GM18507 (cell line): ENCODE data around the gene SYNPR.

Experiments
- DNase-seq: peaks from one replicate; pipeline ENCODE4 v3.0.0; 2011; ENCODE audit warnings: low read depth; ENCODE audit not compliant: insufficient read length; ENCODE audit errors: extremely low spot score
- FAIRE-seq: peaks from 2 replicates; lab custom pipeline; 2011; peaks lifted over from hg19 to GRCh38; lab: Jason Lieb, UNC

The SYNPR gene

DNA sequence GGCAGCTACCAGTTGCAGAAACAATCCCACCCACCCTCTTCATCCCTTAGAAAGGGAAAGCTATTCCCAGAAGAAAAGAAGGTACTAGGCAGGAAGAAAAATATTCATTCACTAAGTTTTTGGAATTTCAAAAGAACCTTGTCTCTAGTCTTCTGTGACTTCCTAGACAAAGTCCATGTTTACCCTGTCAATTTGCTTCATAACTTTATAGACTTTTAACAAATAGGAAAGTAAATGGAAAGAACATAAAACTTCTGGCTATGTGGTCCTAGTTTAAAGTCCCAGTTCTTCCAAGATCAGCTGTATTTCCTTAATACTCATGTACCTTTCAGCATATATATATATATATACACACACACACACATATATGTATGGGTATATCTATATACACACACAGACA is 230.7 kb downstream of the SYNPR start:
- DNase-seq (no peak), FAIRE-seq (no peak)

GRCh38 chr3:63513791-63514190 is 235.7 kb downstream of the SYNPR start:
- no peak for DNase-seq
- no peak for FAIRE-seq

DNA sequence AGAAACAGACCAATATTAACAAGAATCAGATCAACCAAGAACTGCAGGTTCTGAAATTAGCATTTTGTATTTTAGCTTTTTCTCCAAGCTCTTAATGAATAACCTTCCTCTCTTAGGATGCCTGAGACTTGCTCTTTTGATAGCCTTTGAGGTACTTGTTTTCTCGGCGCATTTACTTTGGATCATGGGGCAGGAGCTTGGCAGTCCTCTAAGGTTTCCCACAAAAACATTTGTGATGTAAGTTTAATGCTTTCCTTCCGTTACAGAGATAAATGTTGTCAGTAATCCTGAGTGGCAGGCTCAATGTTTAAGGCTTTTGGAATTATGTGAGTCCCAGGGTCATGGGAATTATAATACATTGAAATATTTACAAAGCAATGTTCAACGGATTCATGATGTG is 236.6 kb downstream of the SYNPR start:
- no peak for FAIRE-seq
- DNase-seq = no peak

GRCh38 chr3:63519426-63519825 is 241.3 kb downstream of the SYNPR start:
- FAIRE-seq = no peak
- DNase-seq = no peak

DNA sequence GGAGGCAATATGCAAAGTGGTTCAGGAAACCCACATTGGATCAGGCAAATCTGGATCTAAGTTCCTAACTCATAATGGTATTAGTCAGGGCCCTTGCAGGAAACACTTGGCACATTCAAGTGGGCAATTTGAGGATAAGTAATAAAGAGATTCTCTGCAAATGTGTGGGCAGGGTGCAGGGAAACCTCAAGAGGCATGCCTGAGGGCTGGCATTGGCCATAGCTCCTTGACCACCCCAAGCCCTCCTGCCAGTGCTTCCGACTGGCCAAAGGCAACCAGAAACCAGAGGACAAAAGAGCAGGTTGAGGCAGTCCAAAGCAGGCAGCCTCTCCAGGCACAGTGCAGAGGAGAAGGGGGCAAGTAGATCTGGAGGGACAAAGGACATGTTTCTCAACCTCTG is 243.5 kb downstream of the SYNPR start:
- FAIRE-seq (no peak), DNase-seq (no peak)

- DNase-seq = no peak
- FAIRE-seq = no peak
These were observed 245.0 kb downstream of the SYNPR start for GRCh38 chr3:63523100-63523499.

DNA sequence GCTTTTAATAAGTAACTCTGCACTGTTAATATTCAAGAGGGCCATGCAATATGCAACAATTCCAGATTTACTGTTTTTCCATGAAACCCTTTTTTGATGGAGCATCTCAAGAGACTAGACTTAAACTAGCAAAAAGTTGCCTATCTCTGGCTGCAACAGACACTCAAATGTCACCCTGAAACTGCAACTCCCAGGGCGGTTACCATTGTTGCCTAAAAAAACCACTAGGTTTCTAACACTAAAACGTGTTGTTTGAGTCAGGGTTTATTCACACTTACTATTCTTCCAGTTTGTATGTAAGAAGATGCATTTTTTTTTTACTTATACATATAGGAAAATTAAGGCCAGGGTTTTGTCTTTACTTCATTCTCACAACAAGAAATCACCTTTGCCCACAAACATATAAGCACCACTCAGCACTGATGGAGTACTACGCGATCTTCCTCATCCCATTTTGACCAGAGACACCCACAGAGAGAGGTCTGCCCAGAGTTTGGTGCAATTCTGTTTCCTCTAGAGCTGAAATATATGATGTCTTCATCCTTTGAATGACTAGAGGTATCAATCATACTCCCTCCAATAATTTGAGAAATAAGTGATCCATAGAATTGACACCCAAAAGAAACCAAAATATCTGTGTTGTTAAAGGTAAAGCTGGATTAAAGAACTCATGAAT is 250.4 kb downstream of the SYNPR start:
- no peak for FAIRE-seq
- no peak for DNase-seq

DNA sequence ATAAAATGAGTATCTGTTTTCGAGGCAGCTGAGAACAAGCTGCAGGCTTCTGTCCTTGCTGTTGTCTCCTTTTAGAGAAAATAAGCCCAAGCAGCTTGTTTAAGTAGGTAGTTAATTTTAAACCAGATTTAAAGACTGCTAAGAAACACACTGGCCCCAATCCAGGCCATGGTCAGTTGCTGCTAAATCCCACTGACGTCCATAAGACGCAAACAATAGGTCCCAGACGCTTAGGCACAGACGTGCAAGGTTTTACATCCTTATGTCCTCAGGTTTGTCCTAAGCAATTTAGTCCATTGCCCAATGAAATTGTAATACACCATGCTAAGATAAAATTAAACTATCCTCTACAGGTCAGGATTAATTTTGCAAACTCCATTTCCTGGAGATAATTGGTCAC is 254.4 kb downstream of the SYNPR start:
- FAIRE-seq (no peak), DNase-seq (no peak)

DNA sequence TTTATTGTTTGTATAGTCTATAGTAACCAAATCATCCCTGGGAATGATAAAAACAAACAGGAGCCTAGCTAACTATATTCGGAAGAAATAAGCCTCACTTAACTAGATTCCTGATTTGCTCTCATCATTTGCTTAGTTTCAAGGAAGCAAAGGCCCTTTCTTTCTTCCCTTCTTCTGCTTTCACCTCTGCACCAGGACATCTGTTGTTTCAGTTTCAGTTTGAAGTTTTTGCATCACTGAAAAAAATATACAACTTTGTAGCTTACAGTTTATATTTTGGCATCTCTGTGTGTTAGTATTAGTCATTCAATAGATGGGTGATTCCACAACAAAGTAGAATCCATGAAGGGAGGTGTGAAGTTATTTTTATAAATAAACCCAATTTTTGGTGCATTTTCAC is 260.8 kb downstream of the SYNPR start:
- FAIRE-seq = no peak
- DNase-seq = no peak

DNA sequence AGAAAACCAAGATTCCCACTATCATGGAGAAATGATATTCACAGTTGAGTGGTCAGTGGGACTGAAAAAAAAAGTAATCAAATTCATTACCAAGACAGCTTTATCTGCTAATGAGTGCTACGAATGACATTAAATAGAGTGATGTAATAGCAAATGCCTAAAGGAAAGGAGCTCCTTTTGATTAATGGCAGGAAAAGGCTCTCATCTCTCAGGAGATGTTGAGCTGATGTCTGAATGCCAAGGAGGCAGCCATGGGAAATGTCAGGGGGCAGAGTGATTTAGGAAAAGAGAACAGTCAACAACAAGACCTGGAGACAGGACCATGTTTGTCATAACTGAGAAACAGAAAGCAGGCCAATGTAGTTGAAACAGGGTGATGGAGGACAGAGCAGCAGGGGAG is 277.7 kb downstream of the SYNPR start:
- DNase-seq (no peak), FAIRE-seq (no peak)

- FAIRE-seq = no peak
- no peak for DNase-seq
These were observed 278.3 kb downstream of the SYNPR start for GRCh38 chr3:63556401-63556800.

GRCh38 chr3:63557912-63558311 is 279.8 kb downstream of the SYNPR start:
- FAIRE-seq (no peak), DNase-seq (no peak)

DNA sequence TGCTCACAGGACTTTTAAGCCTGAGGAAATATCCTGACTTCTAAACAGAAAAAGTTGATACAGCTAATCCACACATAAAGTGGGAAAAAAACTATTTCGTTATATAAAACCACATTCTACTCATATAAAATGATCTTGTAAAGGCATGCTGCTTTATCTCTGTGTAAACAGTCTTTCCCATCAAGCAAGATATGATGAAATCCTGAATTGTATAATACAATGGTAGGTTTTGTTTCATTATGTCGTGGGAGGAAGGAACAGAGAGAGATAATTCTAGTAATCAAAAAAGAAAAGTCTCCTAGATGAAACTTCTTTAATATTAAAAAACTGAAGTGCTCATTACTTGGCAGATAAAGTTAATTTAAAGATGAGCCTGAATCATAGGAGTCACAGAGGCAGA is 281.8 kb downstream of the SYNPR start:
- DNase-seq (no peak), FAIRE-seq (no peak)

GRCh38 chr3:63561879-63562278 is 283.8 kb downstream of the SYNPR start:
- DNase-seq = no peak

DNA sequence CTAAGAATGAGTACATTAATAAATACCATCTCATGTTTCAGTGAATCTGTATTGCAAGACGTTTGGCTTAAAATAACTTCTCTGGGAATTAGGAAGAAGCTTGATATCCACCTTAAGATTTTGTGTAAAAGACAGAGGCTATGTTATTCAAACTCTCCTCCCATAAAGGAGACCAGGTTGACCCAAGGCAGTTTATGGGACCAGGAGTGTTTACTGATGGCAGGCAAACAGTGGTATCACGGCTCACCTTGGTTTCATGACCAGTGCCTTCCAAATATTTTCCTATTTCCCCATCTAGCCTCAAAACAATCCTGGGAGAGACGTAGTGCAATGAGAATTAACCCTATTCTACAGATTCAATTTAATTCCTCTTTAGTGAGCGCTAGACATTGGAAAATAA is 284.2 kb downstream of the SYNPR start:
- FAIRE-seq (no peak), DNase-seq (no peak)

More at GRCh38 chr3:63561879-63562278, 283.8 kb downstream of the SYNPR start:
- no peak for FAIRE-seq

DNA sequence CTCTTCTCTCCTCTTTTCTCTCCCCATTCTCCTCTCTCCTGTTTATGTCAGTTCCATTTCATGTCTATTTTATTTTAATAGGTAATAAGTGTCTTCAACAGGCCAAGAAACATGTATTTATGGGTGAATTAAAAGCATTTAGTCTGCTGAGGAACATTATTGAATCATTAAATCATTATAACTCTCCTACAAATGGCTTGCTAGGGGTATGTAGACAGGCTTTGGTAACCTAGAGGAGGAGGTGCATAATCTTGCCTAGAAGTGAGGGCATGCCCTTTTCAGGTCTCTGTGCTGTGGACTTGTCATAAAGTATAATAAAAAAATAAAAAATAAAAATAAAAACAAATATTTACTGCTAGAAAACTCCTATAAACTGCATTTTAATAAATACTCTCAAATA is 285.5 kb downstream of the SYNPR start:
- FAIRE-seq (no peak), DNase-seq (no peak)

DNA sequence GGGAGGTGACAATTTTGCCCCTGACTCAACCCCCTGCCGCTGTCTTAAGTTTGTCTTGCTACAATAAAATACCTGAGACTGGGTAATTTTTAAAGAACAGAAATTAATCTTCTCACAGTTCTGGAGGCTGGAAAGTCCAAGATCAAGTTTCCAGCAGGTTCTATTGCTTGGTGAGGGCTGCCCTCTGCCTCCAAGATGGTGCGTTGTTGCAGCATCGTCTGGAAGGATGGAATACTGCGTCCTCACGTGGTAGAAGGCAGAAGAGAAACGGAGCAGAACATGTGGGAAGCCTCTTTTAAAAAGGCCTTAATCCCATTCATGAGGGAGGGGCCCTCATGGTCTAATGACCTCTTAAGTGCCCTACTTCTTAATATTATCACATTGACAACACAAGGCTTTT is 287.1 kb downstream of the SYNPR start:
- no peak for FAIRE-seq
- no peak for DNase-seq

DNA sequence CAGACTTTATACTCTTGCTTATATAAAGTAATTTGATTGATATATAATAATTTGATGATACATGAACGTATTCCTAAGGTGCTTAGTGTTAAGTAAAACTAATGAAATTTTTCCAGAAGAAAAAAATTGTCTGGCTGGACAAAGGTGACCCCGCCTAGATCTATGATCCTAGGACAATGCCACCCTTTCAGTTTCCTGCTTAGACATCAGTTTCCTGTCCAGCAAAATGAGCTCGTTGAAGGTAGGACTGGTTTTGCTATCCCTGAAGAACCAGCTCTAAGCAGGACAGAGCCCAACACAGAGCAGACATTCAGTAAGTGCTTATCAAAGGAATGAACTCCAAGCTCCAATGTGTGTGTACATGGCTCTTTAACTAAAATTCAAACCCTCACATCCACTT is 293.6 kb downstream of the SYNPR start:
- FAIRE-seq (no peak), DNase-seq (no peak)

GRCh38 chr3:63576846-63577245 is 298.7 kb downstream of the SYNPR start:
- DNase-seq (no peak), FAIRE-seq (no peak)

DNA sequence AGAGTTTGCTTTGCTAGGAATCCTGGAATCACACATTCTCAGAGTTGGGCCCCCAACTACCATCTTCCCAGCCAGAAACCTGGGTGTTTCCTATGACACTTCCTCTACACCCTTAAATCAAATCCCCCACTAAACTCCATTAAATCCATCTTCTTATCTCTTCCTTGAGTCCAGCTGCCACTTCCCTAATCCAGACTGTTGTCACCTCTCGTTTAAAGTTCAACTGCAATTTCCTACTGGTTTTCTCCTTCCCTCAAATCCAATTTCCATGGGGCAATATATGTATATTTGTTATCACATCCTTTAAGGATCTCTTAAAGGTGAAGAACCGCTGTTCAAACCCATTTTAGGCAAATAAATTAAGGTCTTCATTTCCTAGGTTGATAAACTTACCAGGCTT is 300.8 kb downstream of the SYNPR start:
- FAIRE-seq = no peak

GRCh38 chr3:63580151-63580550 is 302.0 kb downstream of the SYNPR start:
- DNase-seq (no peak), FAIRE-seq (no peak)

More for the DNA sequence above, 300.8 kb downstream of the SYNPR start:
- no peak for DNase-seq

GRCh38 chr3:63582943-63583500 is 304.9 kb downstream of the SYNPR start:
- DNase-seq (no peak), FAIRE-seq (no peak)
